ENCODE measurements around the gene TBC1D16.

Gene TBC1D16

GRCh38 chr17:79940459-79941087, 95.1 kb downstream of the TBC1D16 start:
- Histone ChIP-seq H3K9ac (ENCODE audit: low read depth, low read length, poor library complexity, severe bottlenecking) (no peak overlapping the region), H2AFZ (ENCODE audit: low read length) (no peak overlapping the region), H3K79me2 (ENCODE audit: insufficient read depth, low read length) (no peaks in the 10 kb centered on the region), H3K27me3 (ENCODE audit: insufficient read depth, low read length, poor library complexity, severe bottlenecking) (no peaks in the 10 kb centered on the region), H3K9me3 (ENCODE audit: insufficient read depth, low read depth, low read length) (no peaks in the 10 kb centered on the region), H3F3A (ENCODE audit: low read depth) (no peaks in the 10 kb centered on the region), H3K36me3 (ENCODE audit: insufficient read depth, low read length) (no peaks in the 10 kb centered on the region), H3K4me3 (ENCODE audit: low read length, poor library complexity, severe bottlenecking) (no peak overlapping the region), H4K20me1 (ENCODE audit: insufficient read depth, low read length, poor library complexity, severe bottlenecking) (no peaks in the 10 kb centered on the region), H3K4me1 (ENCODE audit: insufficient read depth, low read length, poor library complexity, severe bottlenecking) (peaks cover 20% of the 10 kb centered on the region), H3K9me2 (replicated peaks; ENCODE audit: low read depth, low read length) (no peaks in the 10 kb centered on the region), H3K4me2 (ENCODE audit: low read depth, low read length, poor library complexity, severe bottlenecking) (no peak overlapping the region)
- no peak for TF ChIP-seq EZH2phosphoT487 (IDR thresholded peaks at IDR 0.05; ENCODE audit: borderline replicate concordance)
- no peak for TF ChIP-seq CTCF (conservative IDR thresholded peaks at IDR 0.05; ENCODE audit: low read length)

- Histone ChIP-seq H3K4me2 (ENCODE audit: low read depth, low read length, poor library complexity, severe bottlenecking) (no peak overlapping the region), H3K4me1 (ENCODE audit: insufficient read depth, low read length, poor library complexity, severe bottlenecking) (peaks cover 21% of the 10 kb centered on the region), H2AFZ (ENCODE audit: low read length) (no peak overlapping the region), H3K9me2 (replicated peaks; ENCODE audit: low read depth, low read length) (no peaks in the 10 kb centered on the region), H4K20me1 (ENCODE audit: insufficient read depth, low read length, poor library complexity, severe bottlenecking) (no peaks in the 10 kb centered on the region), H3K9me3 (ENCODE audit: insufficient read depth, low read depth, low read length) (no peaks in the 10 kb centered on the region), H3K27me3 (ENCODE audit: insufficient read depth, low read length, poor library complexity, severe bottlenecking) (no peaks in the 10 kb centered on the region), H3K4me3 (ENCODE audit: low read length, poor library complexity, severe bottlenecking) (no peak overlapping the region), H3F3A (ENCODE audit: low read depth) (no peaks in the 10 kb centered on the region), H3K36me3 (ENCODE audit: insufficient read depth, low read length) (no peaks in the 10 kb centered on the region), H3K79me2 (ENCODE audit: insufficient read depth, low read length) (no peaks in the 10 kb centered on the region), H3K9ac (ENCODE audit: low read depth, low read length, poor library complexity, severe bottlenecking) (no peak overlapping the region)
- TF ChIP-seq CTCF (conservative IDR thresholded peaks at IDR 0.05; ENCODE audit: low read length), result no peak
- TF ChIP-seq EZH2phosphoT487 (IDR thresholded peaks at IDR 0.05; ENCODE audit: borderline replicate concordance), result no peak
Observed at GRCh38 chr17:79939755-79940458, 95.8 kb downstream of the TBC1D16 start.

- H3K9ac ChIP-seq (ENCODE audit: low read depth, low read length, poor library complexity, severe bottlenecking), result no peak overlapping the region
- H3K79me2 ChIP-seq (ENCODE audit: insufficient read depth, low read length), result no peaks in the 10 kb centered on the region
- TF ChIP-seq CTCF (conservative IDR thresholded peaks at IDR 0.05; ENCODE audit: low read length) (no peak), EZH2phosphoT487 (IDR thresholded peaks at IDR 0.05; ENCODE audit: borderline replicate concordance) (no peak)
- no peaks in the 10 kb centered on the region for H4K20me1 ChIP-seq (ENCODE audit: insufficient read depth, low read length, poor library complexity, severe bottlenecking)
- no peaks in the 10 kb centered on the region for H3K27me3 ChIP-seq (ENCODE audit: insufficient read depth, low read length, poor library complexity, severe bottlenecking)
- peaks cover 26% of the 10 kb centered on the region for H3K4me1 ChIP-seq (ENCODE audit: insufficient read depth, low read length, poor library complexity, severe bottlenecking)
- no peak overlapping the region for H2AFZ ChIP-seq (ENCODE audit: low read length)
- no peaks in the 10 kb centered on the region for H3F3A ChIP-seq (ENCODE audit: low read depth)
- no peaks in the 10 kb centered on the region for H3K36me3 ChIP-seq (ENCODE audit: insufficient read depth, low read length)
- H3K9me2 ChIP-seq (replicated peaks; ENCODE audit: low read depth, low read length), result no peaks in the 10 kb centered on the region
- no peak overlapping the region for H3K4me3 ChIP-seq (ENCODE audit: low read length, poor library complexity, severe bottlenecking)
- no peaks in the 10 kb centered on the region for H3K9me3 ChIP-seq (ENCODE audit: insufficient read depth, low read depth, low read length)
- H3K4me2 ChIP-seq (ENCODE audit: low read depth, low read length, poor library complexity, severe bottlenecking), result no peak overlapping the region
Observed at GRCh38 chr17:79939094-79939435, 96.6 kb downstream of the TBC1D16 start.

Measured in Loucy (cell line).